Kidney epithelial cell (primary cell): ENCODE results near the gene SAAL1. TPM values are rescaled to one million over a fixed set of nuclear protein-coding genes. Genes with fewer than 3 reads are reported as not detected.

Experiments
- DNase-seq: peaks from one replicate; pipeline ENCODE4 v3.0.0-alpha.2; 2010; ENCODE audit warnings: low read depth
- H3K27me3 ChIP-seq: 2 replicates; pipeline ENCODE4 v1.6.0; 2011; ENCODE audit warnings: low read length; ENCODE audit not compliant: control insufficient read depth, insufficient read depth
- H3K36me3 ChIP-seq: 2 replicates; pipeline ENCODE4 v1.5.1; 2011; ENCODE audit warnings: low read length; ENCODE audit not compliant: control insufficient read depth, insufficient read depth
- H3K4me3 ChIP-seq: 2 replicates; pipeline ENCODE4 v1.5.1; 2011; ENCODE audit warnings: low read depth, mild to moderate bottlenecking, control low read depth, low read length
- total RNA-seq: library from RNA; depleted of rRNA; stranded (reverse); fragments of >200 nt; gene quantifications from 2 replicates; pipeline ENCODE4 v1.2.3, GENCODE V29; 2015
- TF ChIP-seq, protein P1 (sequence below): IDR thresholded peaks from 2 replicates; pipeline ENCODE4 v1.5.1; 2011; ENCODE audit warnings: mild to moderate bottlenecking, moderate library complexity, low read length, control low read depth, inconsistent platforms; ENCODE audit not compliant: insufficient read depth, poor library complexity, severe bottlenecking

The SAAL1 gene
- total RNA-seq, 1 donor from 2014 or later, result 17.7 TPM

DNA sequence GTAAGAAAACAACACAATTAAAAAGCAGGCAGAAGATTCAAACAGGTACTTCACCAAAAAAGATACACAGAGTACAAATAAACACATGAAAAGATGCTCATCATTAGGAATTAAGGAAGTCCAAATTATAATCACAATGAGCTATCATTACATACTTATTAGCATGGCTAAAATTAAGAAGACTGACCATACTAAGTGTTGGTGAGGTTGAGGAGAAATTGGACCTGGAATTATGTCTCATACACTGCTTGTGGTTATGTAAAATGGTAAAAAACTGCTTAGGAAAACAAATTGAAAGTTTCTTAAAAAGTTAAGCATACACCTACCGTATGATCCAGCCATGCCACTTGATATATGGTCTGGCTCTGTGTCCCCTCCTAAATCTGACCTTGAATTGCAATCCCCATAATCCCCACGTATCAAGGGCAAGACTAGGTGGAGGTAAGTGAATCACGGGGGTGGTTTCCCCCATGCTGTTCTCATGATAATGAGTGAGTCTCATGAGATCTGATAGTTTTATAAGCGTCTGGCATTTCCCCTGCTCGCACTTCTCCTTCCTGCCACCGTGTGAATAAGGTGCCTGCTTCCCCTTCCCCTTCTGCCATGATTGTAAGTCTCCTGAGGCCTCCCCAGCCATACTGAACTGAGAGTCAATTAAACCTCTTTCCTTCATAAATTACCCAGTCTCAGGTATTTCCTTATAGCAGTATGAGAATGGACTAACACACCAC, 4.8 kb downstream of the SAAL1 start:
- H3K4me3 ChIP-seq, result no peak overlapping the region
- no peaks in the 10 kb centered on the region for H3K36me3 ChIP-seq
- no peak for DNase-seq
- H3K27me3 ChIP-seq, result no peaks in the 10 kb centered on the region
- TF ChIP-seq, protein P1, sequence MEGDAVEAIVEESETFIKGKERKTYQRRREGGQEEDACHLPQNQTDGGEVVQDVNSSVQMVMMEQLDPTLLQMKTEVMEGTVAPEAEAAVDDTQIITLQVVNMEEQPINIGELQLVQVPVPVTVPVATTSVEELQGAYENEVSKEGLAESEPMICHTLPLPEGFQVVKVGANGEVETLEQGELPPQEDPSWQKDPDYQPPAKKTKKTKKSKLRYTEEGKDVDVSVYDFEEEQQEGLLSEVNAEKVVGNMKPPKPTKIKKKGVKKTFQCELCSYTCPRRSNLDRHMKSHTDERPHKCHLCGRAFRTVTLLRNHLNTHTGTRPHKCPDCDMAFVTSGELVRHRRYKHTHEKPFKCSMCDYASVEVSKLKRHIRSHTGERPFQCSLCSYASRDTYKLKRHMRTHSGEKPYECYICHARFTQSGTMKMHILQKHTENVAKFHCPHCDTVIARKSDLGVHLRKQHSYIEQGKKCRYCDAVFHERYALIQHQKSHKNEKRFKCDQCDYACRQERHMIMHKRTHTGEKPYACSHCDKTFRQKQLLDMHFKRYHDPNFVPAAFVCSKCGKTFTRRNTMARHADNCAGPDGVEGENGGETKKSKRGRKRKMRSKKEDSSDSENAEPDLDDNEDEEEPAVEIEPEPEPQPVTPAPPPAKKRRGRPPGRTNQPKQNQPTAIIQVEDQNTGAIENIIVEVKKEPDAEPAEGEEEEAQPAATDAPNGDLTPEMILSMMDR, result no peak

DNA sequence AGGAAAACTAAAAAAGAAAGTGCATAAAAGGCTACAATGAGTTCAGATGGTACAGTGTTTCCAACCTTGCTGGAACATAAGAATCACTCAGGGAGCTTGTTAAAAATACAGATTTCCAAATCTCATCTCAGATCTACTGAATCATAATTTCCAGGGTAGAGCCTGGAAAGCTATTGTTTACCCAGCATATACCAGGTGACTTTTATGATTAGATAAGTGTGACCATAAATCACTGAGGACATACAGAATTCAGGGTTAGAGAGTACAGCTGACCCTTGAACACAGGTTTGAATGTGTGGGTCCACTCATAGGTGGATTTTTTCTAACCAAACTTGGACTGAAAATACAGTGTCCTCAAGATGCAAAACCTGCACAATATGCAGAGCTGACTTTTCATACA, 11.9 kb downstream of the SAAL1 start:
- no peak for DNase-seq
- Histone ChIP-seq H3K27me3 (no peaks in the 10 kb centered on the region), H3K4me3 (no peak overlapping the region), H3K36me3 (no peaks in the 10 kb centered on the region)
- TF ChIP-seq, protein P1, result no peak

DNA sequence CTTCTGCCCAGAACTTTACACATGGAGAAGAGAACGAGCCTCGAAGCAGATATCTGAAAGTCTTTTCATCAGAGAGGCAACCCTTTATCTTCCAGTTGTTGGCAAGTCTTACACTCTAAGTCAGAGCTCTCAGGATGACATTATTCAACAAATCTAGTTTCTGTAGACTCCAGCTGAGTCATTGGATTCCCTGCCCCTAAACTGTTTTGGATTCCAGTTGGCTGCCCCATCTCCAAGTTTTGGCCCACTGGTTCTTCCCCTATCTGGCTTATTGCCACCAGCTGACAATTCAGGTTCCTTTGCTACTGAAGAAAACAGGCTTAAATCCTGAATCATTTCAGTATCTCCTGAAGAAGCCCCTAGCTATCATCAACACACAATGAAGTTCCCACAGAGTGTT, 14.2 kb downstream of the SAAL1 start:
- Histone ChIP-seq H3K4me3 (no peak overlapping the region), H3K27me3 (no peaks in the 10 kb centered on the region), H3K36me3 (peaks cover 1% of the 10 kb centered on the region)
- DNase-seq, result no peak
- TF ChIP-seq, protein P1, result no peak

DNA sequence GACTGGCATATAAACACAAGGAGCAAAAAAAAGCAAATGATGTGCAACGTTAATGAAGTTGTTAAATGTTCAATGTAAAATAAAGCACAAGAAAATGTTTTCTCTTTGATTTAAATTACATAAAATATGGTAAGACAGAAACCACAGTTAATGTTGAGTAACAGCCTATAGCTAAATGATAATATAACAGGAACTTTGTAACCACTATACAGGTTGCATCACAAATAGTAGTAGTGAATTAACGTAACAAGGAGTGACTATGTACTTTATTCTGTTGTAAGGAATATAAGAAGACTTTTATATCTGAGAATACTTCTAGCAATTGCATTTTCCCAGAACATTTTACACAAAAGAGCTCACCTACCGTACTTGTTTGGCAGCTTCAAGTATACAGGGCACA, 16.9 kb downstream of the SAAL1 start:
- TF ChIP-seq, protein P1, result no peak
- no peaks in the 10 kb centered on the region for H3K27me3 ChIP-seq
- H3K36me3 ChIP-seq, result peaks cover 1% of the 10 kb centered on the region

DNA sequence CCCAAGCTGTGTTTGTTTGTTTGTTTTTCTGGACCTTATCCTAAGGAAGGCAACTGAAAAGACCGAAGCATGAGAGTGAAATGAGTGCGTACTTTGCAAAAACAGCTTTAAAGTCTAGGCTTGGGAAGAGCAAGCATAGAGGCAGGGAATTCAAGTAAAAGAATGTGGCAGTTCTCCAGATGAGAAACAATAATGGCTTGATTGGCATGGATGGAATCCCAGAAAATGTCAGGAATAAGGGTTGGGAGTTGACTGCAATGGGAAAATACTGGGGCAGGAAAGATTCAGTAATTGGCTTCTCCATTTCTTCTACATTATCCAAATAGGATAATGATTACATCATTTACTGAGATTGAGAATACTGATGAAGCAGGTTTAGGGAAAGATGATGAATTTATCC, 17.5 kb downstream of the SAAL1 start:
- H3K27me3 ChIP-seq, result no peaks in the 10 kb centered on the region
- no peak overlapping the region for H3K4me3 ChIP-seq
- peaks cover 1% of the 10 kb centered on the region for H3K36me3 ChIP-seq
- DNase-seq, result no peak
- TF ChIP-seq, protein P1, result no peak

More for the DNA sequence above, 16.9 kb downstream of the SAAL1 start:
- no peak for DNase-seq
- no peak overlapping the region for H3K4me3 ChIP-seq

DNA sequence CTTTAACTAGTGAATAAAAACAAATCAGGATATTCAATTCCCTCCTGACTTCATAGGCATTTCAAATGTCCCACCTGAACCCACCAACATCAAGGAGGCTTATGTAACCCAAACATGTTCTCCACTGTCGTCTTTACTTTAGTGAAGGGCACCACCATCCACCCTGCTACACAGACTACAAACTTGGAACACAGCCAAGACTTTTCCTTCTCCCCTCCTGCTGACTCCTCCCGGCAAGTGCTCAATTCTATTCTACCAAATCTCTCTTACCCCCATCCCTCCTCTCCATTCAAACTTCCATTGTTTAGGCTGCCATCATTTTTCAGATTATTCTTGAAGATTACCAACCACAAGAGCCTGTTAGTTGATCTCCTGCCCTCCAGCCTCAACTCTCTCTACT, 24.3 kb downstream of the SAAL1 start:
- H3K4me3 ChIP-seq, result no peak overlapping the region
- peaks cover 2% of the 10 kb centered on the region for H3K36me3 ChIP-seq
- no peaks in the 10 kb centered on the region for H3K27me3 ChIP-seq
- no peak for DNase-seq
- TF ChIP-seq, protein P1, result no peak
